Measurements from ENCODE around the gene FSIP1.

FSIP1 gene

GRCh38 chr15:39580485-39581241 is 202.0 kb downstream of the FSIP1 start, which contains the start of gene THBS1:
TSS of gene THBS1 (plus strand) at chr15:39581079. CDS start at chr15:39581858, 779 bp downstream.
- DNase-seq: peak; percentile 21 to 32

GRCh38 chr15:39580117-39580484 is 202.5 kb downstream of the FSIP1 start:
- peak; percentile 88 to 92 for DNase-seq

- no peak for DNase-seq
These were observed 203.0 kb downstream of the FSIP1 start for GRCh38 chr15:39579487-39580116.

GRCh38 chr15:39578851-39579486 is 203.7 kb downstream of the FSIP1 start:
- no peak for DNase-seq

GRCh38 chr15:39575180-39575579 is 207.5 kb downstream of the FSIP1 start:
- no peak for DNase-seq

- no peak for DNase-seq
These were observed 208.2 kb downstream of the FSIP1 start for GRCh38 chr15:39574427-39574826.

GRCh38 chr15:39573844-39574243 is 208.8 kb downstream of the FSIP1 start:
- DNase-seq: no peak

- DNase-seq: no peak
These were observed 209.4 kb downstream of the FSIP1 start for GRCh38 chr15:39573287-39573686.

- DNase-seq: no peak
These were observed 216.8 kb downstream of the FSIP1 start for GRCh38 chr15:39565851-39566250.

GRCh38 chr15:39564972-39565665 is 217.5 kb downstream of the FSIP1 start:
- DNase-seq: no peak

GRCh38 chr15:39558421-39558820 is 224.2 kb downstream of the FSIP1 start:
- DNase-seq: no peak

GRCh38 chr15:39556461-39556860 is 226.2 kb downstream of the FSIP1 start:
- DNase-seq: no peak

- no peak for DNase-seq
These were observed 226.8 kb downstream of the FSIP1 start for GRCh38 chr15:39555885-39556284.

GRCh38 chr15:39554746-39555387 is 227.8 kb downstream of the FSIP1 start:
- no peak for DNase-seq

GRCh38 chr15:39553947-39554693 is 228.5 kb downstream of the FSIP1 start:
- no peak for DNase-seq

GRCh38 chr15:39552556-39552955 is 230.1 kb downstream of the FSIP1 start:
- no peak for DNase-seq

- no peak for DNase-seq
These were observed 231.2 kb downstream of the FSIP1 start for GRCh38 chr15:39551476-39551875.
